Measurements from ENCODE around the gene DR1.
"Not testable (repeated sequence)": the region's sequence is repeated elsewhere in the genome, so short reads cannot be mapped to it uniquely, and the experiment has no call there.

Gene DR1

GRCh38 chr1:93344484-93344883 is 1.2 kb upstream of the DR1 start:
- DNase-seq: no peak

DNA sequence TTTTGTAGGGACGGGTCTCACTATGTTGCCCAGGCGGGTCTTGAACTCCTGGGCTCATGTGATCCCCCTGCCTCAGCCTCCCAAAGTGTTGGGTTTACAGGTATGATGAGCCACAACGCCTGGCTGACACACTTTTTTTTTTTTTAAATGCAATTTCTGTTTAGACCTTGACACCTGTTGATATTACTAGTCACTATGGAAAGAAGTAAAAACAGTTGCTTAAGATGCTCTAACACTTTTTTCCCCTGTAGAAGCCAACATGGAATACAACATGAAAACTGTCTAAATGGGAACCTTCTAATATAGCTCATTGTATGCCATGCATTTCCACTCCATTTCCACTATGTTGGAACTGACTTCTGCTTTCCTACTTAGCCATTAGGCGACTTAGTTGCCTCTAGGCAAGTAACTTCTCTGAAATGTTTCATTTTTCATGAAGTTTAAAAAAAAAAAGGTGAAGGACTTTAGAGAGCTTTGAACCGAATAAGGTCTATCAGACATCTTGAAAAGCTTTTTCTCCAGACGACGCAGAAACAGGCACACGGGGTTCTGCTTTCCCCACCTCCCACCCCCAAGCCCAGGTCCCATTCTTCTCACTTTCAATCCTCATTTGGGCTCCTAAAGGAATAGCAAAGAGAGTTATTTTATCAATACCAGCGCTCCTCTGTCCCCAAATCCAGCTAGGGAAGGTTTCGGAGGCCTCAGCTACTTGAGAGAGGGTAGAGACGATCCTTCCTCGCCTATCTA is 648 bp upstream of the DR1 start:
- peak; percentile 52 for DNase-seq

DNA sequence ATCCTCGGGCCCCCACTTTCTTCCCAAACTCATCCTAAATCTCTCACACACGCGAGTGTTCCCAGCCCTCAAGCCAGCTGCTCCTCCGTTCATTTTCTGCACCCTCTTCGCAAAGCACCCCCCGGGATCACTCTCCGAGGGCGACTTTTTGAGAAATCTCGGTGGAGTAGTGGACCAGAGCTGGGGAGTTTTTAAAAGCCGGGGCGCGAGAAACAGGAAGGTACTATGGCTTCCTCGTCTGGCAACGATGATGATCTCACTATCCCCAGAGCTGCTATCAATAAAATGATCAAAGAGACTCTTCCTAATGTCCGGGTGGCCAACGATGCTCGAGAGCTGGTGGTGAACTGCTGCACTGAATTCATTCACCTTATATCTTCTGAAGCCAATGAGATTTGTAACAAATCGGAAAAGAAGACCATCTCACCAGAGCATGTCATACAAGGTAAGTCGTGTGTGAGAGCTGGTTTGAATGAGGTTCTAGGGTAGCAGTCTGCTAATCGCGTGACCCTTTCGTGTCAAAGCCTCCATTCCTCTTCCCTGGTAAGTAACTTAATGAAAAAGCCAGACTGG is 800 bp downstream of the DR1 start:
- DNase-seq: peak; percentile 49

GRCh38 chr1:93347334-93347899 is 1.7 kb downstream of the DR1 start:
- no peak for DNase-seq

DNA sequence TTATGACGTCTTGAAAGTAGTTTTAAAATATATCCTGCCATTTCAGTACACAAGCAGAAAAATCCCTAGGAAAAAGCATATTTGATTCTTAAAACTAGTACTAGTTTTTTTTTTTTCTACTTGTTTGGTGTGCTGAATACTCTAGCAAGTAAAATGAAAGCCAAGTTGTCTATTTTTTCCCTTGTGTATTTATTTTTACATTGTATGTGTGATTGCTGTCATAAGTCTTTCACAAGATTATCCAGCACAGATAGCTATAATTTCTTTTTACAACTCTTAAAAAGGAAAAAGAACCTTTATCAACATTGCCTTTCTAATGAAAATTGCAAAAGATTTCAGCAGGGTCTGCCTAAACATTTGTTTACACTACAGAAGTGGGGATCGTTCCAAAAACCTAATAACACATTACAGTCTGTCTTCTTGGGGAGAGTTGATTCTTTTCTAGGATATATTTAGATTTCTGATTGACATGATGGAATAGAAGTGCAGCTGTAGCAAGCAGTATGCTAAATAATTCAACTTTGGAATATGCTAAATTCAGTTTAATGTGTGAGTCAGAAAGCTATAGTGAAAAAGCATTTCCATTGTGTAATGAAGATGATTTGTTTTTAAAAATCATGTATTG is 2.5 kb downstream of the DR1 start:
- DNase-seq: no peak

GRCh38 chr1:93349231-93350135 is 3.8 kb downstream of the DR1 start:
- DNase-seq: no peak

DNA sequence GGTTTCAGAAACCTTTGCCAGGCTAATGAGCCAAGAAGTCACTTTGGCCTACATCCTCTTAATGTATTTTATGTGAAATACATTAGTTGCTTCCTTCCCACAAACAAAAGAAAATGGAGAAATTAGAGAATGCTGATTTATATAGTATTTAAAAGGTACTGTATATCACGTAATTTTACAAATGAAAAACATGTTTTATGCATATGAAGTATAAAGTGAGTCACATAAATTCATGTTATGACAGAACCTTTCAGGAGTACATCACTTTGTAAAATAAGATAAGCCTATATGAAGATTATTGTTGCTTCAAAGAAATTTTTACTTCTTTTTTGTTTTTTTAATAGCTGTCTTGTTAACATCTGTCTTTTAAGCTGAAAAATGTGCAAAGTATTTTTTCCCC is 4.6 kb downstream of the DR1 start:
- no peak for DNase-seq

GRCh38 chr1:93350875-93351274 is 5.2 kb downstream of the DR1 start:
- no peak for DNase-seq

- DNase-seq: not testable (repeated sequence)
These were observed 5.6 kb downstream of the DR1 start for GRCh38 chr1:93351346-93351745.

GRCh38 chr1:93352376-93352775 is 6.7 kb downstream of the DR1 start:
- no peak for DNase-seq

DNA sequence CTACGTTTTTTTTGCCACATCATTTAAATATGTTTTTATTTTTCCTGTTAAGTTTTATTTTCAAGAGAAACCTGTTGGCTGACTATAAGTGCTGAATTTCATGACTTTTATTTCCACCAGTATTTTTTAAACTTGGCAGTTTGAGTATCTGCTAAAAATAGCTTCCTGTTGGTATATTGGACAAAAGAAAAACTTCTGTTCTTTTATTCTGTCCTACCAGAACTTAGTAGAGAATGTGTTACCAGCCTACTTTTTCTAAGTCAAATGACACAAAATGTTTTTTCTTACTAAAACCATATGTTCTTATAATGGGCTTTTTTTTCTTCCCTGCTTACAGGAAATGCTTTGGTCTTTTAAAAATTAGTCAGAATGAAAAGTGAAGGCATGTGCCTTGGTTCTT is 7.6 kb downstream of the DR1 start:
- no peak for DNase-seq

DNA sequence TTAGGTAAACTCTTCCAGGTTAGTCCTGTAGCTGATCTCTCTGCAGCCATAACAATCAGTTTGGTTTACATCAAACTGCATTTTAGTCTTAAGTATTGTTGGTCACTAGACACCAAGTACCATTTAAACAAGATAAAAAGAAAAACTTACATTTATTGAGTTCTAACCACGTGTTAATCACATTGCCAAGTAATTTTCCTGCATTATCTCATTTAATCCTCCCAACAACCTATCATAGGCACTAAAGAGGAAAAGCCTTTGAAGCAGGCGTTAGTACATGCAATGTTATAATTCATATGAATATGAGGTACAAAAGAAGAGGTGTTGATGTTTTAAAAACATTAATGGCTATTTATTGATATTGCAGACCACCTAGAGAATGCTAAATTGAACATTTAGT is 9.0 kb downstream of the DR1 start:
- no peak for DNase-seq

DNA sequence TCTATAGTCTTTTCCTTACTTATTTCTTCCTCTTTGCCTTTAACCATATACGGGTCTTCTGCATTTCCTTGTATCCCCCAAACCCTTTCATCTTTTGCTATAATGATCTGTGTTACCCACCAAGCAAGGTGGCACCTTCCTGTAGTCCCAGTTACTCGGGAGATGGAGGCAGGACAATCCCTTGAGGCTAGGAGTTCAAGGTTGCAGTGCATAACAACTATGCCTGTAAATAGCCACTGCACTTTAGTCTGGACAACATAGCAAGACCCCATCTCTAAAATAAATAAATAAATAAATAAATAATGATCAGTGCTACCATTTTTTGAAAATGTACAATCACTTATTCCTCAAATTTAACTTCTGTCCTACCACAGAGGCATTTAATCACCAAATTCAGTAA is 11.5 kb downstream of the DR1 start:
- DNase-seq: no peak

DNA sequence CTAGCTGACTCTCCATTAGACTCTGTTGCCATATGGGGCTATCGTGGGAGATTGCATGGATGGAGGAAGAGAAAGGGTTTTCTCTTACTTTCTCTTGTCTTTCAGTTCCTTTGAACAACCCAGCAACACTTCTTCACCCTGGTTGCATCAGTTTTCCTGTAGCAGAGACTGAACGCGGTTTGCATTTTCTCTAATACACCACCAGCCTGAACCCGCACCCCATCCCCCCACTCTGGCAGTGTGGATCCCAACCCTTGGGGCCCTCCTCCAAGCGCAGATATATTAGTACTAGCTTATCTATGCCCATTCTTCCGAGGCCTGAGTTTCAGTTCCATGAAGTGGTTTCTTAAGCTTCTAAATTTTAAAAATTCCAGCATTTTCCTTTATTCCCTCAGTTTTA is 12.6 kb downstream of the DR1 start:
- no peak for DNase-seq

- DNase-seq: no peak
These were observed 14.4 kb downstream of the DR1 start for GRCh38 chr1:93360111-93360510.

DNA sequence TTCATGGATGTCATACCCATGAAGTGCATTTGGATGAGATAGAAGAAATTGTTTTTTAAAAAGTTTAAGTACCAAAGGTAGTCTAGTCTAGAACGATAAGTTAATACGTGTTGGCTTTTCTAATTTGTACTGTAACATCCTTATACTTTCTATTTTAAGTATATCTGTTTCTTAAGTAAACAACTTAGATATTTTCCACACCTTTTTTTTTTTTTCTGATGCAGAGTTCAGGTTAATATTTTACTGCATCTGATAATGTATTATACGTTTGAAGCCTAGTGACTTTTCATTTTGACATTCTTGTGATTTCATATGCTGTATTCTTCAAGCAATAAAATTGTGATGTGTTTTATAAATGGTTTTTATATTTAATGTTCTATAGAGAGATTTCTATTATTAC is 16.5 kb downstream of the DR1 start:
- no peak for DNase-seq

DNA sequence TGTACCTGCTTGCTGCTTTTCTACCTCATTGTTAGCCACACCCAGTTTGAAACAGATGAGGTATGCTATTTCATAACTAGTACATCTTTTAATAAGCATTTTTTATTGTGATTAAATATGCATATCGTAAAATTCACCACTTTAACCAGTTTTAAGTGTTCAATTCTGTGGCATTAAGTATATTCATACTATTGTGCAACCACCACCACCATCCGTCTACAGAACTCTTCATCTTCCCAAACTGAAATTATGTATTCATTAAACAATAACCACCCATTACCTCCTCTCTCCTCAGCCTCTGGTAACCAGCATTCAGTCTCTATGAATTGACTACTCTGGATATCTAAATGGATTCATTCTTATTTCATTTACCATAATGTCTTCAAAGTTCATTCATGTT is 20.1 kb downstream of the DR1 start:
- DNase-seq: no peak

DNA sequence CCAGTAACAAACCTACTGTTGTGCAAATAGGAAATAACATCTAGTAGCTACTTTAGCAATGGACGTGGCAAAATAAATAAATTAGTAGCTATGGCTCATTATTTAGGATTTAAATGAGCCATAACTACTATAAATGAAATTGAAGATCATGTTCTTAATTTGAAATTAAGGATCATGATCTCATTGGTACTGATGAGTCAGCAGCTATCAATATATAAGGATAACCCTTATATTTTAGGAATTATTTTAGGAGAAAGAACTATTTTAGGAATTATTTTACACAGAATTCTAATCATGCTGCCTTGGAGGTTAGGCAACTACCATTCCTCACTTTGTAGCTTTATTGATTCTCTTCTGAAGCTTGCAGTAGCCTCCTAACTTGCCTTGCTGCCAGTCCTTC is 24.0 kb downstream of the DR1 start:
- DNase-seq: no peak

DNA sequence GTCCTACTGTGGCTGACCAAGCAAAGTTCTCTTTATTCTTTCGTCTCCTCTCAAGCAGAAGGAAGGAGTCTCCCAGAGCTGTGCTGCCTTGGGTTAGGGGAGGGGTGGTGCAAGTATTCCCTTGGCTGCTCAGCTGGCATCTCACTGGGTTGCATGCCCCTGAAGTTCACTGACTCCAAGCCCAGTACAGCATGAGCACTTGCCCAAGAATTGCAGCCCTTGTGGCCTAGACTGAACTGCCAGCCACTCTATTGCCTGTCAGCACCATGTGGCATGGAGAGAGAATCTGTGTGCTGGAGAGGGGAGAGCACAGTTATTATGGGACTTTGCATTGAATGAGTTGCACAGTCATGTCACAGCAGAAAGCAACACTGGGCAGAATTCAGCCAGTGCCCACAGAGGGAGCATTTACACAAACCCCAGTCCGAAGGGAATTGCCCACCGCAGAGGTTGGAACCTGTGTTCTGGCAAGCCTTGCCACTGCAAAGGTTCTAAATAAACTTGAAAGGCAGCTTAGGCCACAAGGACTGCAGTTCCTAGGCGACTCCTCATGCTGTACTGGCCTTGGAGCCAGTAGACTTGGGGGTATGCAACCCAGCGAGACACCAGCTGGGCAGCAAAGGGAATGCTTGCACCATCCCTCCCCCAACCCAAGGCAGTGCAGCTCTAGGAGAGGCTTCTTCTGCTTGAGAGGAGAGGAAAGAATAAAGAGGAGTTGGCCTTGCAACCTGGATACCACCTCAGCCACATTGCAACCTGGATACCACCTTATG is 28.8 kb downstream of the DR1 start:
- DNase-seq: no peak

DNA sequence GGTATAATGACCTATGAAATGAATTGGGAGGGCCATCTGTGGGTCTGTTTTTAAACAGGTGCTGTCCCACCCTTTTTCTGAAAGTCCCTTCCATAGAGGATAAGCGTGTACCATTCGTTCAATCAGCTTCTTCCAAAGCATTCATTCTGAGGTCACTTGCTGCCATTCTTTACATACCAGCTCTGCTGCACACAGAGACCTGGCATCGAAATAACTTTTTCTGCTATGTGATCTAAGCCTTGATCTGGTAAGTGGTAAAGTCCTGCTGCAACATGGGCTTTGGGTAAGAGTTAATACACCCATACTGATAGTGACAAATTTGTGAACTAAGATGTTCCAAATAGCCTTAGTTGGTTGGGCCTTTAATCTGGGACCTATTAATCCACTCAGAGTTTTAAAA is 38.9 kb downstream of the DR1 start:
- no peak for DNase-seq

GRCh38 chr1:93386268-93386667 is 40.6 kb downstream of the DR1 start:
- DNase-seq: not testable (repeated sequence)

DNA sequence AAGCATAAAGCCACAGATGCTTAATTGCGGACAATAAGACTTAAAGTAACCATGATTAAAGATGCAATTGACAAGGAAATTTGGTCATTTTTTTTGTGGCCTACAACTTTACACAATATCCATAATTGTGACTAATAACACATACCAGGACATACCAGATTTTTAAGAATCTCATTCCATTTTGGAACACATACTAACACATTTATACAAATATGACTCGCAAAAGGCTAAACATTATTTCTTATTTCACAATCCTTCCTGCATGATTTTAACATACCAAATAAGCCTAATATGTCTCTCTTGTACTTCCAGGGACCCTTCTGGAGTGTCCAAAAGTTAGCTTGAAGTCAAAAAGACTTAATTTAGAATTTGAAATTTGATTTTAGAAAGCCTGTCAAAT is 48.8 kb downstream of the DR1 start:
- no peak for DNase-seq

Data from NCI-H526 treated with DMSO at 0.1 percent for 48 hours (cell line).